Neural cell (in vitro differentiated cells): ENCODE data around the gene LHPP. TPM values are rescaled to one million over a fixed set of nuclear protein-coding genes. Genes with fewer than 3 reads are reported as not detected.

Source experiments
- H2AFZ ChIP-seq: fragments of 200-600, 300-800 bp; sonication (generic), shearing (Covaris generic); 2 replicates; pipeline ENCODE4 v1.6.0; 2014; ENCODE audit warnings: low read depth, mild to moderate bottlenecking, antibody characterized with exemption, low read length, moderate library complexity
- H3F3A ChIP-seq: fragments of 200-600 bp; shearing (Covaris generic); 2 replicates; pipeline ENCODE4 v1.6.1; 2016; ENCODE audit warnings: mild to moderate bottlenecking, moderate library complexity, mixed read lengths, antibody characterized with exemption, low read length; ENCODE audit not compliant: insufficient read depth, poor library complexity, severe bottlenecking
- H3K27ac ChIP-seq: fragments of 200-600, 300-800 bp; sonication (generic), shearing (Covaris generic); 2 replicates; pipeline ENCODE4 v1.5.1; 2014; ENCODE audit warnings: mild to moderate bottlenecking, low read length, moderate library complexity
- H3K27me3 ChIP-seq: fragments of 300-800, 200-600 bp; sonication (generic), shearing (Covaris generic); 2 replicates; pipeline ENCODE4 v1.6.0; 2014; ENCODE audit warnings: mild to moderate bottlenecking, low read depth, low read length, moderate library complexity; ENCODE audit not compliant: insufficient read depth
- H3K36me3 ChIP-seq: fragments of 300-800, 200-600 bp; sonication (generic), shearing (Covaris generic); 2 replicates; pipeline ENCODE4 v1.5.1; 2014; ENCODE audit warnings: mild to moderate bottlenecking, antibody characterized with exemption, low read length, moderate library complexity; ENCODE audit not compliant: insufficient read depth
- H3K4me2 ChIP-seq: fragments of 300-800, 200-600 bp; sonication (generic), shearing (Covaris generic); 2 replicates; pipeline ENCODE4 v1.6.0; 2014; ENCODE audit warnings: mild to moderate bottlenecking, low read length
- H3K4me3 ChIP-seq: fragments of 300-800, 200-600 bp; sonication (generic), shearing (Covaris generic); 2 replicates; pipeline ENCODE4 v1.5.1; 2014; ENCODE audit warnings: mild to moderate bottlenecking, low read length, moderate library complexity
- H3K79me2 ChIP-seq: fragments of 200-600 bp; shearing (Covaris generic); replicated peaks from 2 replicates; pipeline ENCODE4 v1.6.0; 2014; ENCODE audit warnings: mild to moderate bottlenecking, low read length, moderate library complexity; ENCODE audit not compliant: insufficient read depth
- H3K9ac ChIP-seq: fragments of 300-800, 200-600 bp; sonication (generic), shearing (Covaris generic); 2 replicates; pipeline ENCODE4 v1.6.1; 2016; ENCODE audit warnings: mild to moderate bottlenecking, low read length, mixed read lengths
- H3K9me2 ChIP-seq: fragments of 200-600 bp; shearing (Covaris generic); 2 replicates; pipeline ENCODE4 v1.6.1; 2016; ENCODE audit warnings: mild to moderate bottlenecking, low read length, mixed read lengths; ENCODE audit not compliant: insufficient read depth
- H3K9me3 ChIP-seq: fragments of 200-600, 300-800 bp; sonication (generic), shearing (Covaris generic); 2 replicates; pipeline ENCODE4 v1.6.1; 2016; ENCODE audit warnings: mild to moderate bottlenecking, mixed run types, low read length, moderate library complexity, mixed read lengths
- H4K20me1 ChIP-seq: fragments of 200-600 bp; shearing (Covaris generic); 2 replicates; pipeline ENCODE4 v1.6.1; 2016; ENCODE audit warnings: mild to moderate bottlenecking, mixed run types; ENCODE audit not compliant: insufficient read depth
- CTCF ChIP-seq: fragments of 450-650 bp; IDR thresholded peaks from 2 replicates; pipeline ENCODE4 v1.5.1; 2014; ENCODE audit warnings: antibody characterized with exemption, mild to moderate bottlenecking, moderate library complexity; ENCODE audit not compliant: poor library complexity, severe bottlenecking
- EP300 ChIP-seq: fragments of 450-650 bp; conservative IDR thresholded peaks from 2 replicates; pipeline ENCODE4 v1.6.1; 2014; ENCODE audit warnings: antibody characterized with exemption, mild to moderate bottlenecking, moderate library complexity; ENCODE audit not compliant: poor library complexity, severe bottlenecking
- EZH2 ChIP-seq: fragments of 200-600, 300-800 bp; shearing (Covaris generic), sonication (generic); IDR thresholded peaks from 2 replicates; pipeline ENCODE4 v1.6.1; 2014; ENCODE audit warnings: antibody characterized with exemption, low read length, borderline replicate concordance, mild to moderate bottlenecking; ENCODE audit not compliant: insufficient read depth, poor library complexity, severe bottlenecking
- MXI1 ChIP-seq: fragments of 450-650 bp; conservative IDR thresholded peaks from 2 replicates; pipeline ENCODE4 v1.6.1; 2014; ENCODE audit warnings: antibody characterized with exemption, mild to moderate bottlenecking; ENCODE audit not compliant: poor library complexity, severe bottlenecking
- POLR2AphosphoS5 ChIP-seq: IDR thresholded peaks from 2 replicates; pipeline ENCODE4 v1.6.1; 2012
- RAD21 ChIP-seq: fragments of 450-650 bp; conservative IDR thresholded peaks from 2 replicates; pipeline ENCODE4 v1.6.1; 2014; ENCODE audit warnings: antibody characterized with exemption, mild to moderate bottlenecking, moderate library complexity
- REST ChIP-seq: IDR thresholded peaks from 2 replicates; pipeline ENCODE4 v1.6.1; 2012; ENCODE audit warnings: borderline replicate concordance
- SMC3 ChIP-seq: fragments of 450-650 bp; conservative IDR thresholded peaks from 2 replicates; pipeline ENCODE4 v1.6.1; 2014; ENCODE audit warnings: antibody characterized with exemption, mild to moderate bottlenecking, moderate library complexity; ENCODE audit not compliant: poor library complexity
- TAF1 ChIP-seq: IDR thresholded peaks from 2 replicates; pipeline ENCODE4 v1.6.1; 2012; ENCODE audit warnings: low read depth
- polyA plus RNA-seq: library from polyadenylated mRNA; depleted of rRNA; stranded (reverse); fragments of >200 nt; gene quantifications from 2 replicates; pipeline ENCODE4 v1.2.3, GENCODE V29; 2014

LHPP gene
- polyA plus RNA-seq, 1 donor from 2014 or later, result 16.0 TPM

GRCh38 chr10:124509880-124510632, 48.4 kb downstream of the LHPP start:
- Histone ChIP-seq H2AFZ (no peak overlapping the region), H4K20me1 (no peaks in the 10 kb centered on the region), H3K36me3 (no peaks in the 10 kb centered on the region), H3K27ac (no peak overlapping the region), H3K4me3 (no peak overlapping the region), H3F3A (no peaks in the 10 kb centered on the region), H3K27me3 (no peaks in the 10 kb centered on the region), H3K4me2 (no peak overlapping the region), H3K9ac (no peak overlapping the region), H3K79me2 (no peaks in the 10 kb centered on the region), H3K9me3 (no peaks in the 10 kb centered on the region), H3K9me2 (no peaks in the 10 kb centered on the region)
- TF ChIP-seq CTCF (no peak), EZH2 (no peak), TAF1 (no peak), REST (no peak), MXI1 (no peak)

- no peak overlapping the region for H3K27ac ChIP-seq
Observed at GRCh38 chr10:124510759-124511158, 49.1 kb downstream of the LHPP start.

More at GRCh38 chr10:124510759-124511158, 49.1 kb downstream of the LHPP start:
- no peak overlapping the region for H2AFZ ChIP-seq
- H3K4me2 ChIP-seq, result no peak overlapping the region
- TF ChIP-seq TAF1 (no peak), CTCF (no peak), SMC3 (no peak), RAD21 (no peak), POLR2AphosphoS5 (no peak), MXI1 (no peak), REST (no peak), EZH2 (no peak), EP300 (no peak)
- H3K27me3 ChIP-seq, result no peaks in the 10 kb centered on the region
- H3K9me2 ChIP-seq, result no peaks in the 10 kb centered on the region
- H3K36me3 ChIP-seq, result no peaks in the 10 kb centered on the region
- no peaks in the 10 kb centered on the region for H4K20me1 ChIP-seq
- H3K4me3 ChIP-seq, result no peak overlapping the region
- H3K9ac ChIP-seq, result no peak overlapping the region
- H3K79me2 ChIP-seq, result no peaks in the 10 kb centered on the region
- H3F3A ChIP-seq, result no peaks in the 10 kb centered on the region
- H3K9me3 ChIP-seq, result no peaks in the 10 kb centered on the region
